Measurements from ENCODE around the gene CRPPA.

The CRPPA gene

DNA sequence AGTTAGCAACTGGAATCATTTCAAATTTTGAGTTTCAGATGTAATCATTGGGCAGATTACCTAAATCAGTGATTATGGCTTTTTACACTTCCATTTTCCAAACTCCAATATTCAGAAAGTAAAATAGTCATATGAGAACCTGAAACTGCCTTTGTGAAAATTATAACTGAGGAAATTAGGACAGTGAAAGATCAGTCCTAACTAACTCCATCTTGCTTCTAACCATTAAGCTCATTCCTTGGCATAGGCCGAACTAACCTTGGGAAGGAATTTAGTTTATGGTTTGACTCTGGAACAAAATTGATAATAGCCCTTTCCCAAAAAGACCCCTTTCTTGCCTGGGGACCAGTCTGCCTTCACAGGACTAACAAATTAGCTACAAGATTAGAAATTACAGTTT lies 2.2 kb downstream of the CRPPA start:
- TF ChIP-seq TAF1 (IDR thresholded peaks at IDR 0.05; ENCODE audit: borderline replicate concordance, insufficient read depth, low read length) (no peak), FOXP2 (optimal IDR thresholded peaks at IDR 0.05; ENCODE audit: borderline replicate concordance, extremely low read depth, extremely low read length, insufficient read depth) (no peak), SIN3A (IDR thresholded peaks at IDR 0.05; ENCODE audit: borderline replicate concordance, insufficient read depth, low read length) (no peak), POLR2AphosphoS5 (IDR thresholded peaks at IDR 0.05; ENCODE audit: low read depth, low read length) (no peak)
- TF ChIP-seq, protein P1, sequence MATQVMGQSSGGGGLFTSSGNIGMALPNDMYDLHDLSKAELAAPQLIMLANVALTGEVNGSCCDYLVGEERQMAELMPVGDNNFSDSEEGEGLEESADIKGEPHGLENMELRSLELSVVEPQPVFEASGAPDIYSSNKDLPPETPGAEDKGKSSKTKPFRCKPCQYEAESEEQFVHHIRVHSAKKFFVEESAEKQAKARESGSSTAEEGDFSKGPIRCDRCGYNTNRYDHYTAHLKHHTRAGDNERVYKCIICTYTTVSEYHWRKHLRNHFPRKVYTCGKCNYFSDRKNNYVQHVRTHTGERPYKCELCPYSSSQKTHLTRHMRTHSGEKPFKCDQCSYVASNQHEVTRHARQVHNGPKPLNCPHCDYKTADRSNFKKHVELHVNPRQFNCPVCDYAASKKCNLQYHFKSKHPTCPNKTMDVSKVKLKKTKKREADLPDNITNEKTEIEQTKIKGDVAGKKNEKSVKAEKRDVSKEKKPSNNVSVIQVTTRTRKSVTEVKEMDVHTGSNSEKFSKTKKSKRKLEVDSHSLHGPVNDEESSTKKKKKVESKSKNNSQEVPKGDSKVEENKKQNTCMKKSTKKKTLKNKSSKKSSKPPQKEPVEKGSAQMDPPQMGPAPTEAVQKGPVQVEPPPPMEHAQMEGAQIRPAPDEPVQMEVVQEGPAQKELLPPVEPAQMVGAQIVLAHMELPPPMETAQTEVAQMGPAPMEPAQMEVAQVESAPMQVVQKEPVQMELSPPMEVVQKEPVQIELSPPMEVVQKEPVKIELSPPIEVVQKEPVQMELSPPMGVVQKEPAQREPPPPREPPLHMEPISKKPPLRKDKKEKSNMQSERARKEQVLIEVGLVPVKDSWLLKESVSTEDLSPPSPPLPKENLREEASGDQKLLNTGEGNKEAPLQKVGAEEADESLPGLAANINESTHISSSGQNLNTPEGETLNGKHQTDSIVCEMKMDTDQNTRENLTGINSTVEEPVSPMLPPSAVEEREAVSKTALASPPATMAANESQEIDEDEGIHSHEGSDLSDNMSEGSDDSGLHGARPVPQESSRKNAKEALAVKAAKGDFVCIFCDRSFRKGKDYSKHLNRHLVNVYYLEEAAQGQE (IDR thresholded peaks at IDR 0.05; ENCODE audit: insufficient read depth in 1 of 2, low read depth in 2 of 2, low read length in 2 of 2): no peak

- TF ChIP-seq, protein P1 (IDR thresholded peaks at IDR 0.05; ENCODE audit: insufficient read depth in 1 of 2, low read depth in 2 of 2, low read length in 2 of 2): no peak
- TF ChIP-seq FOXP2 (optimal IDR thresholded peaks at IDR 0.05; ENCODE audit: borderline replicate concordance, extremely low read depth, extremely low read length, insufficient read depth): no peak
- no peak for TF ChIP-seq SIN3A (IDR thresholded peaks at IDR 0.05; ENCODE audit: borderline replicate concordance, insufficient read depth, low read length)
- TF ChIP-seq POLR2AphosphoS5 (IDR thresholded peaks at IDR 0.05; ENCODE audit: low read depth, low read length): no peak
- no peak for TF ChIP-seq TAF1 (IDR thresholded peaks at IDR 0.05; ENCODE audit: borderline replicate concordance, insufficient read depth, low read length)
Observed at GRCh38 chr7:16417906-16418305, 3.4 kb downstream of the CRPPA start.

GRCh38 chr7:16416289-16417282 lies 4.8 kb downstream of the CRPPA start:
- TF ChIP-seq, protein P1 (IDR thresholded peaks at IDR 0.05; ENCODE audit: insufficient read depth in 1 of 2, low read depth in 2 of 2, low read length in 2 of 2): no peak
- TF ChIP-seq POLR2AphosphoS5 (IDR thresholded peaks at IDR 0.05; ENCODE audit: low read depth, low read length) (no peak), SIN3A (IDR thresholded peaks at IDR 0.05; ENCODE audit: borderline replicate concordance, insufficient read depth, low read length) (no peak), FOXP2 (optimal IDR thresholded peaks at IDR 0.05; ENCODE audit: borderline replicate concordance, extremely low read depth, extremely low read length, insufficient read depth) (no peak), TAF1 (IDR thresholded peaks at IDR 0.05; ENCODE audit: borderline replicate concordance, insufficient read depth, low read length) (no peak)

GRCh38 chr7:16412274-16413254 lies 8.8 kb downstream of the CRPPA start:
- TF ChIP-seq TAF1 (IDR thresholded peaks at IDR 0.05; ENCODE audit: borderline replicate concordance, insufficient read depth, low read length) (no peak), FOXP2 (optimal IDR thresholded peaks at IDR 0.05; ENCODE audit: borderline replicate concordance, extremely low read depth, extremely low read length, insufficient read depth) (no peak), POLR2AphosphoS5 (IDR thresholded peaks at IDR 0.05; ENCODE audit: low read depth, low read length) (no peak), SIN3A (IDR thresholded peaks at IDR 0.05; ENCODE audit: borderline replicate concordance, insufficient read depth, low read length) (no peak)
- TF ChIP-seq, protein P1 (IDR thresholded peaks at IDR 0.05; ENCODE audit: insufficient read depth in 1 of 2, low read depth in 2 of 2, low read length in 2 of 2): no peak
